HG03175 (cell line): Measurements from ENCODE around the gene TRHDE.
A peak's percentile ranks its signal among the peaks of the same experiment; 100 is the strongest.
"Not testable (repeated sequence)": the region's sequence is repeated elsewhere in the genome, so short reads cannot be mapped to it uniquely, and the experiment has no call there.

Experiments
- ATAC-seq: cut with Tn5 transposase; IDR thresholded peaks from one replicate; pipeline ENCODE4 v1.9.1; 2021; ENCODE audit warnings: mild to moderate bottlenecking, moderate library complexity; ENCODE audit not compliant: unreplicated experiment

TRHDE gene

DNA sequence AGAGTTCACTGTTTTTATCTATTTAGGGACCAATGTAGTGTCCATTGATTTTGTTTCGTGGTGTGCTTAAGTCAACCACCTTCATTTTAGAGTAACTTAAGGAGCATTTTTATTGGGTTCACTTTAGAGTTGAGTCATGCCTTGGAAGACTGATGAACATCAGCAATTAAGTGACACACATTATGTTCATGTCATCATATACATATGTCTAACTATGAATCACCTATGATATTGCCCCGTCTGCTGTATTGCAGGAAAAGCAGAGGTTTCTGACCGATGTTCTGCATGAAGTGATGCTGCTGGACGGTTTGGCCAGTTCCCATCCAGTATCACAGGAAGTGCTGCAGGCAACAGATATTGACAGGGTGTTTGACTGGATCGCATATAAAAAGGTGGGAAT lies 227.1 kb downstream of the TRHDE start:
- no peak for ATAC-seq

DNA sequence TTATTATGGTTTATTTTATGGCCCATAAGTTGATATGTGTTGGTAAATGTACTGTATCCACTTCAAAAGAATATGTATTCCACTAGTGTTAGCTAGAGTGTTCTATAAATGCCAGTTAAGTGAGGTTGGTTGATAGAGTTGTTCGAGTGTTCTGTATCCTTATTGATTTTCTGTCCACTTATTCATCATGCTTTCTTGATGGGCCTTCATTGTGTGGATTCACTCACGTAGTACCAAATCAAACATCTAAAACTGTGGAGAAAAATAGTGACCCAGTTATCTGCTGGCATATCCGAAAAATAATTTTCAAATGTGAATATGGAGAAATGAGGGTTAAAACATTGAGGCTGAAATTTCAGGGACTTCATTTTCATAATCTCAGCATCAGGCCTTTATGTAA lies 230.4 kb downstream of the TRHDE start:
- ATAC-seq: no peak

DNA sequence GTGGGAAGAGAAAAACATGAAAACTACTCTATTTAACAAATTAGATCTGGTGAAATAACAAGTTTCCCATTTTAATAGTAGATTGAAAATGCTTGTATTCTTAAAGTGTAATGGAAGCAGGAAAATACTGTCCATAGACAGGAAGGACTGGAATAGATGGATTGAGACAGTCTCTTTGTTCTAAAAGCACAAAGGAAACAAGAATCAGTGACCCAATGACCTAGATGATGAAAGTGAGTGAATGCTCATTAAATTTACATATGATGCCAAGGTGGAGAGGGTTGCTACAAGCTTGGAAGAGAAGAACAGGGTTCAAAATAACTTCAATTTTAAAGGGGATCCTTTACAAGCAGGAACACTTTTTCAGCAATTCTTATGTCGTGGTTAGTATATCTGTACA lies 233.1 kb downstream of the TRHDE start:
- no peak for ATAC-seq

DNA sequence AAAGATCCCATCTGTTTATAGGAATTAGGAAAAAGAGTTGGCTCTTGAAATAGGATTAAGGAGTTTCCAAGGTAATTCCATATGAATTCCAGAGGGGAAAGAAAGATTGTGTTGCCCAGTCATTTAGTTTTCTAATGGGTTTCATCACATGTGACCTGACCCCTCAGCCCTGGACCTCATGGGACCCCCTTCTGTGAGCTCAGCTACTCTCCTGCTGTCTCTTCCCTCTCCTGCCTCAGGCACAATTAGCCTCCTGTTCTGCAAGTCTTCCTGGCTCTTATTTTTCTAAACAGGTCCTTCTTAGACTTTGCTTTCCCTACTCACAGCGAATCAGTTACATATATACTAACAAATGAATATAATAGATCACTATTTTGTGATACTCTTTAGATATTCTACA lies 237.7 kb downstream of the TRHDE start:
- no peak for ATAC-seq

DNA sequence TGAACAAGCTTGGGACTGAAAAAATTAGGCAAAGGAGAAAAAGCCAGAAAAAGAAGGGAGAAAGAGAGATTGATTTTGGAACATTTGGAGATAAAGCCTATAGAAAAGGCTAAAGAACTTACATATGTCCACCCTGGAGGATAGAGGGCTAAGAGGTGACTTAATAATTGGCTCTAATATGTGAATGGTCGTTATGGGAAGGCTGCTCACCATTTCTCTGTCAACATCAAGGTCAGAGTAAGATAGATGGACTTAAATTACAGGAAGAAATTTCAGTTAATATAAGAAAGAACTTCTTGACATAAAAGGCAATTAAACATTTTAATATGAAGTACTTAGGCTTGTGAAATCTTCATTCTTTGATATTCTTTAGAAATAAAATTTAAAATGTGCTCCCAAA lies 238.6 kb downstream of the TRHDE start:
- ATAC-seq: no peak

DNA sequence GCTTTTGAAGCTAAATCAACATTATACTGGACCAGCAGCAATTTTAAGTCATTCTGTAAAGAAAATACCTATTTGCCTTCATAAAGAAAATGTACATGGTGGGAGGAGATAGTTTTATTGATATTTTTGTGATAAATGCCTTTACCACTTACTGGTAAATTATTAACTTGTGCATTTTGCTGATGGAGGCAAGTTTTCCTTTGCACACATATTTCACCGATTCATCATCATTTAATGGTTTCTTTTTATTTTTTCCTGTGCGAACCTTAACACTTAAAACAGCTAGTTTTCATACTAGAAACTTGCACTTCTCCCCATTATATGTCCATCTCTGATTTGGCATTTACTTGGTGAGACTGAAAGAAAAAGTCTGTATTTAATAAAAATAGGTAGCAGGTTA lies 239.3 kb downstream of the TRHDE start:
- no peak for ATAC-seq

DNA sequence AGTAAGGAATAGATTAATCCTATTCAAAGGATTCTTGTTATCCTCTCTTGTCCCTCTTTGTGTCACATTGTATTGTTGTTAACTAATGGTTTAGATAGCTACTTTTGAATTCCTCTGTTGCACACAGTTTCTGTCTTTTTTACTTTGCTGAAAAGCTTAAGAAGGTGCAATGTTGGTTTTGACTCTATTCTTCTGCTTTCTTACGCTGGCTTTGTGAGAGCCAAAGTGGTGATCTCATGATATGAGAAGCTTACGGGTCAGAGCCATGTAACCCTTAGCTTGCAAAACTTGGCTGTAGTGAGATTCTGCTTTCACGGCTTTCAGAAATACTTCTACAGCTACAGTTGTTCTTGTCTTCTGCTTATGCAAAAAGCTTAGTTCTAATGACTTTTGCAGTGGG lies 239.7 kb downstream of the TRHDE start:
- no peak for ATAC-seq

DNA sequence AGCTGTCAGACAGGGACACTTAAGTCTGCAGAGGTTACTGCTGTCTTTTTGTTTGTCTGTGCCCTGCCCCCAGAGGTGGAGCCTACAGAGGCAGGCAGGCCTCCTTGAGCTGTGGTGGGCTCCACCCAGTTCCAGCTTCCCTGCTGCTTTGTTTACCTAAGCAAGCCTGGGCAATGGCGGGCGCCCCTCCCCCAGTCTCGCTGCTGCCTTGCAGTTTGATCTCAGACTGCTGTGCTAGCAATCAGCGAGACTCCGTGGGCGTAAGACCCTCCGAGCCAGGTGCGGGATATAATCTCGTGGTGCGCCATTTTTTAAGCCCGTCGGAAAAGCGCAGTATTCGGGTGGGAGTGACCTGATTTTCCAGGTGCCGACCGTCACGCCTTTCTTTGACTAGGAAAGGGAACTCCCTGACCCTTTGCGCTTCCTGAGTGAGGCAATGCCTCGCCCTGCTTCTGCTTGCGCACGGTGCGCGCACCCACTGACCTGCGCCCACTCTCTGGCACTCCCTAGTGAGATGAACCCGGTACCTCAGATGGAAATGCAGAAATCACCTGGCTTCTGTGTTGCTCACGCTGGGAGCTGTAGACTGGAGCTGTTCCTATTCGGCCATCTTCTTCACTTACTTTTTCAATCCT lies 248.0 kb downstream of the TRHDE start:
- not testable (repeated sequence) for ATAC-seq

DNA sequence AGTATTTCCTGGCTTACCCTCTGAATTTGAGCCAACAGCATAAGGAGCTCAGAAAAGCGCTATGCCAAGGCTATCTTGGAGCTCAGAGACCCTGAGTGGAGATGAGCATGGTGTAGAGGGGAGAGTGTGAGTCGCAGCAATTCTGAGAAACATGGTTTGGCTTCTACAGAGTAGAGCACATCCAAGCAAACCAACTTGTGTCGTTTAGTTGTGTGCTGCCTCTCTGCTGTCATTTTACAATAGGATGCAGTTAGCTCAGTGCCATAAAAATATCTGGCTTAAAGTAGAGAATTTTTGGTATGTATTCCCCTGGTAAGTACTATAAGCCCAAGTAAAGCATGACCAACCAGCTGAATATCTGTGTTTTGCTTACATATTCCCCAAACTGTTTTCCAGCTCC lies 249.2 kb downstream of the TRHDE start:
- ATAC-seq: no peak

DNA sequence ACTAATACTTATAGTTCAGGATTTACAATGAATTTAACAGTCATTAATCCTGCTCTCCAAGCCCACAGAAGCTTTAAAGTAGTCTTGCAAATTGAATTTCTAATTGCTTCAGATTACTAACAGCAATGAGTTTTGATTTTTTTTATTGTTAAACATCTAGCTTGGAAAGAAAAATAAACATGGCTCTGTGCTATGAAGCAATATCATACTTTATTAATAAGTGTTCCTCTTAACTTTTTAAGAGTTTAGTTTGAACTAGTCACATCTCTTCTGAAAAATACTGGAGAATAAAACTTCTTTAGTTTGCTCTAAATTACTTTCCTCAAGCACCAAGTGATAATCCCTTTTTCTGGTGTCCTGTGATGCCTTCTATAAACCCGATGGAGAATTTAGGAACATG lies 250.2 kb downstream of the TRHDE start:
- no peak for ATAC-seq

DNA sequence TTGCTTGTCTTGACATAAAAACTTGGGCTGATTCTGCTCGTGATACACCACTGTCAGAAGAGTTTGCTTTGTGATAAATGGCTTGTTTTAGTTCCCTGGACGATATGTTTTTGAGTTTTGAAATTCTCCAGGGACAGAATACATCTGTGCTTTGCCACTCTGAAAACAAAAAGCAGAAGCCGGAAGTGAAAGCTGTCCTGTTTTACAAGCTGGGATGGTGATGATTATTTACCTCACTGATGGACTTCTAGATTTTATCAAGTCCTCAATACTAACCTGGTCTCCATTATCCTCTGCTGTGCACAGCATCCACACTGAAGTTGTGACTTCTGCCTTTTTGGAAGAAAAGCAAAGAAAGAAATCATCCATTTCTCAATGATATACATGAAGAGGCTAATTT lies 251.6 kb downstream of the TRHDE start:
- ATAC-seq: no peak

DNA sequence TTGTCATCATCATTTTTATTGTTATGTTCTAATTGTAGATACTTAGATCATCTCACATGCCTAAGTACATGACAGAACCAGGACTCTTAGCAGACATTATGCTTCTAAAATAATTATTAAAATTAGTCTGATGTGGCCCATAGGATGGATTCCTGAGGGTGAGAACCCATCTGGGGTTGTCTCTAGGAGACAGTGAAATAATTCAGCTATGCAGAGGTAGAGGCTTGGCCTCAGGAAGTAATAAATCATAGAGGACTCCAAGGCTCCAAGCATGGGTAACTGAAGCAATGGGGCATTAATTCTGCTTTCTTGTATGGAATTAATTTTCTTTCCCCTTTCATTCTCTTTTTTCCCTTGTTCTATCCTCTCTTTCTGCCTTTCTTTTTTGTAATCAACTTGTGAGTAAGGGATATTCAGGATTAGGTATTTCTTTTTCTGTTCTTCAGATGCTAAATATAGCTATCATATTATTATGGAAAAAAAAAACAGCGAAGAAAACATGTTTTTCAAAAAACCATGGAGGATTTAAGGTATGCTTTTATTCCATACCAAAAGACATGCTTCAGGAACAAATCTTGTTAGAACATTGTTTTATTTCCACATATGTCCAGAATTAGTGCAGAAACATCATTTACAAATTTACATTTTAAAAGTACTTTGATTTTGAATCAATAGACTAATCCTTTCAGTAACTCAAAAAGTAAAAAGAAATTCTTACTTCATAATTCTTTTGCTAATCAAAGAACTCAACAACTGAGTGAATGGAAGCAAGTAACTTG lies 263.2 kb downstream of the TRHDE start:
- ATAC-seq: no peak

DNA sequence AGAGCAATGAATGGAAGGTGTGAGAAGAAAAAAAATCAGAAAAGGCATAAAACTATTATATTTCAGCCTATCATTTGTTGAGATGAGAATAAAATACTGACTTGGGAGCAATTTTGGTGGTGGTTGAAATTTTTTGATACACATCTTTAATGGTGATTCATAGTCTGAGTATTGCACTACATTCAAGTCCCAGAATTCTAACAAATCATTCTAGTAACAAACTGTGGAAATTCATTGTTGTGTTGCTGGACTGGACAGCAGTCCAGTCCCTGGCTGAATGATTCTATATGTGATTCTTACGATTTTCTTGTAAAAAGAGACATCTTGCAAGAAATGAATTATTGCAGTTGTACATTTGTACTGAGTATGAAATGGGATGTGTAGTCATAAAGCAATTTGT lies 268.6 kb downstream of the TRHDE start:
- ATAC-seq: no peak

DNA sequence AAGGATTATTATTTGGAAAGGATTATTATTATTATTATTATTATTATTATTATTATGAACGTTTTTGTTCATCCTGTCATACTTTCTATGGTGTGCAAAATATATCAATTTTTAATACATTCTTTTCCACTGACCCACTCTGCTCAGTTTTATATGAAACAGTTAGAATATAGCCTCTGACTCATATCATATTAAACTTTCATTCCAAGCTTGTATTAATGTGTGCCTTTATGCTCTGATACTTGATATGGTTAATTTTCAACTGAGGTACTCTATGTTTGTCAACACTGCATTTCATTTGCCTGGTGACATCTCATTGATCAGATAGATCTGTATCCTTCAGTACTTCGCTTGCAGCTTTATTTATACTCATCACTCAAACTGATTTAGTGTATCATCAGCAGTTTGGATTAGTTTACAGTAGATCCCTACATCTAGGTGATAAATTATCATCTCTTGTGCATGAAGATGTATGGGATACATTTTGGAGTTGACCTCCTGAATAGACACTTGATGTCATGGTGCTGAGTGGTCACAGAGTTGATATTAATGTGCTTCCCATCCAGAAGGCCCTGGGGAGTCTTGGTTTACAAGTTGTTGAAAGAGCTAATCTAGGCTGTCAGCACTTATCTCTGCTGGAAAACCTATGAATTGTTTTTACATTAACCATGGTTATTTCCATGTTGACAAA lies 271.8 kb downstream of the TRHDE start:
- ATAC-seq: no peak

DNA sequence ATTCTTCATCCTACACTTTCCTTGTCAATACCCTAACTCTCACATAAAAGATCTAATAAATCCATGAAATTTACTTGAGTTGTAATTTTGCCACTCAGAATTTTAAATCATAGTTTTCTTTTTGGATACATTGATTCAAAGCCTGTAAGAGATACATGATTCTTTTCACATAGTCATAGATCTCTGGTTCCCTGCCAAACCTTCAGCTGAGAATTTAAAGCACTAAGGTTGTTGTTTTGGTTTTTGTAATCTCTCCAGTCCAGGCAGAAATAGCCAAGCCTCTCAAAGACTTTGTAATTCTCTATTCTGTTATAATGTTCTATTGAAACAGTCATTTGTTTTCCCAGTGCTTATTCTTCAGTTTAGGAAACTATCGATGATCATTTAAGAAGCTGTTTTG lies 273.9 kb downstream of the TRHDE start:
- no peak for ATAC-seq

DNA sequence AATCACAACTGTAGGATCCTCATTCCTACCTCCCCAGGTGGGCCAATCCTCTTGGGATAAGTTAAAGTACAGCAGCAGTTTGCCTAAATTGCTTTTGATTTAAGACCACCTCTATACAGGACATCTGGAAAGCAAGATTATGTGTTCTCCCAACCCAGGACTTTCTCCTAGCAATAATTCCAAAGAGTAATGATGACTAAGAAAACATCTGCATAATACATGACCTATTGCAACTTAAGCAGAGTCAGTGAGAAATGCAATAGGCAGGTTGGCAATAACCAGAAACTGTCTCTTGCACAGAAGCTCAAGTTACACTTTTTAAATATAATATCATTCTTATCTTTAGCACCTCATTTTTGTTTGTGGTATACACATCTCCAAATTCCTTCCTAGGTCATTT lies 275.4 kb downstream of the TRHDE start:
- no peak for ATAC-seq

DNA sequence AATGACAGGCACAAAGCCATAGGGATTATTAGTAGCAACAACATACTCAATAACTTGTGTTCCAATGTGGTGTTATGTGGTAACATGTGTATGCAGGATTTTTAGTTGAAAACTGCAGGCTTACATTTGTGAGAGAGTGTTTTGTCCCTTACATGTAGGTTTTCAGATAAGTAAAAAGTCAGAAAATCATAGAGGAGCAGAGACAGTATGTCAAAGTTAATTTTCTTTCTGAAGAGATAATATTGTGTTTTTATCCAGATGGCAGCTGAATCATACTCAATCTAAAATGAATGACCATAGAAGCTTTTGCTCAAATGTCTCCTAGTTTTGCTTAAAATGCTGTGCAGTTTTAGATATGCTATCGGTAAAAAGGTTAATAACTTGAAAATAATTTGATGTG lies 277.0 kb downstream of the TRHDE start:
- ATAC-seq: no peak

DNA sequence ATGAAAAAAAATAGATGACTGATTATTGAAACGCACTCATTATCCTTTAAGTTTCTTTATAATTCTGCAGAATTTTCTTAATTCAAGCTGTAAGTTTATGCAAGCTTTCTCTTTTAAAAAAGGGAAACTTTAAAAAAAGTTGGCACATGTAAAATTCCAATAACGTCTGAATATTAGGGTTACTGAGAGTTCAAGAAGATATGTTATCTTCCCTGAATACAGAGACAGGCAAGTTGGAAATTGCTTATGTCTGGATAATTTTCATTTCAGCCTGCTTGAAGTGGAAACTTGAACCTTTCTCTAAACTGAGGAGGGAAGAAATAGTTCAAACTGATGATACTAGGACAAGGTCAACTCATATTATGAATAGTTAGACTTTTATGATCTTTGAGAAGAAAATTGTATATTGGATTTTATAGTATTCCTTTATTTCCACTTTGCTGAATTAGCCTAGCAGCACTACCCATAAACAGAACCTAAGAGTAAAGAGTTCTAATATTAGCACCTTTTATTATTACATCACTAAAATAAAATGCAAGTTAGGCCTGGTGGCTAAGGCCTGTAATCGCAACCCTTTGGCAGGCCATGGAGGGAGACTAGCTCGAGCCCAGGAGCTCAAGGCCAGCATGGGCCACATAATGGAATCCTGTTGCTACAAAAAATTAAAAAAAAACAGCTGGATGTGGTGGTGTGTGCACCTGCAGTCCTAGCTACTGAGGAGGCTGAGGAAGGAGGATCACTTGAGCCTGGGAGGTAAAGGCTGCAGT lies 288.0 kb downstream of the TRHDE start:
- no peak for ATAC-seq

DNA sequence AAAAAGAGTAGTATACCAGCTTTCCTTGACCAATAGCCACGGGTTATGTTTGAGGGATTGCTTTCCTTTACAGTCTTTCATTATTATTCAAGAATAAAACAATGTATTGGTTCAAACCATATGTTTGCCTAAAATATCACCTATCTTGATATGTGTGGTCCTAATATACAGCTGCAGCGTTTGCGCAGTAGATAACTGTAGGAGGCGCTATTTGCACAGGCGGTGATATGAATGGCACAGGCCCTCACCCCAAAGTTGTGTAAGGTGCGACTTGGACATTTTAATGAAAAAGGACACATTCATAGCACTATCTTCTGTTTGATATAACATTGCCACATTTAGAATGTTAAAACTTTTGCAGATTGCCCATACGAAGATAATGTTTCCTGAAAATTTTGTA lies 298.4 kb downstream of the TRHDE start:
- peak; percentile 68 for ATAC-seq

DNA sequence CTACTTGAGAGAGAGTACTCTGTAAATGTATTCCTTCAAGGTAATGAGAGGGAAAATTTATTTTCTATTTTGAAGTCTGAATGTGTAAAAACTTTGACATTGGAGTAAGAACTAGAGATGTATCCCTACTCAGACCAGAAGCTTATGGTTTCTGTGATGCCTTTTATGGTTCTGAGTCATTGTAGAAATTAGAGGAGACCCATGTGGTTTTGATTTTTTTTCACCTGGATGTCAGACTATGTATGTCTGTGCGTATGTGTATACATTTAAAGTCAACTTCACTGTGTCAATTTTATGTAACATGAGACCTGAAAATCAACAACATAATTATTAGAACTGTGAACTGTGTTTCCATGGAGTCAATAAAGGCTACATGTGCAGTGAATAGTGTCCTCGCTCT lies 302.0 kb downstream of the TRHDE start:
- ATAC-seq: no peak

DNA sequence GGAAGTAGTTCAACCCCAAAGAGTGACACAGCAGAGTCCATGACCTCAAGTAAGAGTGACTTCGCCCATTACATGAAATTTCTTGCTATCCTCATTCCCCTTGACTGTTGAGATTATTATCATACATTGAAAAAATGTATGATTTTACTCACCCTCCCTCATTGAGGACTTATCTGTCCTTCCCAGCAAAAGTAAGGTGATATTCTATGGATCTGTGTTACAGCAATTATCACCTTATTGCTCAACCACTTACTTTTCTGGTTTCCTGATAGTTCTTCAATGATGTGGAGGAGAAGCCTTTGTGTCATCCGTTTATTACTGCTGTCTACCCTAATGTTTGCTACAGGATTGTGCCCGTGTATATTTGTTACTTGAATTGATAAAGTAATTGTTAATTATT lies 306.2 kb downstream of the TRHDE start:
- ATAC-seq: no peak

DNA sequence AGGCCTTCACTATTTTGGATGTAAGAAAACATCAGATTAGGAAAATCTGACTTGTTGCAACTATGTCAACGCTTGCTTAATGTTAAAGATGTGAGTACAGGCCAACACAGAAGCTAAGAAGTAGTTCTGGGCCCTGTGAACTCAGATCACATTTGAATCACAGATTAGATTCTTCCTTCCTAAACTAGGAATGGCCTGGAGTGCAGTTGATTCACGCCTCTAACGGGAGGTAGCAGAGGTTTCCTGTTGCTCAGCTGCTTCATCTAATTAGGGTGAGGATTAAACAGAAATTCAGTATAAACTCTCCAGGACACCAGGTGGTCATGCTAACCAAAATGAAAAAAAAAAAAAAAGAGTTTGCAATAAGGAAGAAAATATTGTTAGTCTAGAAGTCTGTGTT lies 314.3 kb downstream of the TRHDE start:
- ATAC-seq: no peak
